ENCODE results near the gene TMEM219. TPM values are rescaled to one million over a fixed set of nuclear protein-coding genes. Genes with fewer than 3 reads are reported as not detected.

TMEM219 gene
- total and polyA plus RNA-seq, 2 donors (not counting 1 experiment from before 2014, with no cell fraction given), result 79.4 to 100 TPM

- H3K27me3 ChIP-seq (ENCODE audit: control insufficient read depth, insufficient read depth, low read length), result no peaks in the 10 kb centered on the region
- no peaks in the 10 kb centered on the region for H3K9me3 ChIP-seq (ENCODE audit: control insufficient read depth, insufficient read depth, low read depth, low read length)
- H3K4me3 ChIP-seq (replicated peaks in 1 of 4; ENCODE audit: control extremely low read depth in 1 of 4, insufficient read depth in 1 of 4, low read depth in 3 of 4, low read length in 4 of 4), result no peak overlapping the region
- no peak for TF ChIP-seq CTCF (conservative IDR thresholded peaks at IDR 0.05 in 1 of 2, IDR thresholded peaks at IDR 0.05 in 1 of 2; ENCODE audit: low read depth in 1 of 2, low read length in 2 of 2)
- TF ChIP-seq EZH2 (IDR thresholded peaks at IDR 0.05; ENCODE audit: low read length, missing control alignments), result no peak
- no peaks in the 10 kb centered on the region for H3K36me3 ChIP-seq (ENCODE audit: control insufficient read depth, insufficient read depth, low read length)
- no peaks in the 10 kb centered on the region for H4K20me1 ChIP-seq (ENCODE audit: control insufficient read depth, extremely low read depth, insufficient read depth, low read length)
- H2AFZ ChIP-seq (ENCODE audit: low read length), result no peak overlapping the region
- no peak overlapping the region for H3K9ac ChIP-seq (ENCODE audit: insufficient read depth, low read length)
- no peak for DNase-seq (ENCODE audit: low read depth in 2 of 2)
- no peak overlapping the region for H3K27ac ChIP-seq (ENCODE audit: insufficient read depth, low read length)
- H3K4me2 ChIP-seq (ENCODE audit: extremely low read depth, insufficient read depth, low read length), result no peak overlapping the region
- H3K4me1 ChIP-seq (ENCODE audit: control insufficient read depth, extremely low read depth, insufficient read depth, low read length), result peaks cover 7% of the 10 kb centered on the region
- H3K79me2 ChIP-seq (ENCODE audit: control insufficient read depth, insufficient read depth, low read length), result no peaks in the 10 kb centered on the region
Measured at GRCh38 chr16:29940656-29941055, 21.2 kb upstream of the TMEM219 start.

GRCh38 chr16:29943846-29944799 lies 17.8 kb upstream of the TMEM219 start:
- Histone ChIP-seq H3K79me2 (ENCODE audit: control insufficient read depth, insufficient read depth, low read length) (no peaks in the 10 kb centered on the region), H3K27ac (ENCODE audit: insufficient read depth, low read length) (peak overlapping the region; percentile 88), H3K4me2 (ENCODE audit: extremely low read depth, insufficient read depth, low read length) (peak overlapping the region; percentile 74), H2AFZ (ENCODE audit: low read length) (peak overlapping the region; percentile 56), H4K20me1 (ENCODE audit: control insufficient read depth, extremely low read depth, insufficient read depth, low read length) (no peaks in the 10 kb centered on the region), H3K27me3 (ENCODE audit: control insufficient read depth, insufficient read depth, low read length) (no peaks in the 10 kb centered on the region), H3K4me1 (ENCODE audit: control insufficient read depth, extremely low read depth, insufficient read depth, low read length) (peaks cover 7% of the 10 kb centered on the region), H3K36me3 (ENCODE audit: control insufficient read depth, insufficient read depth, low read length) (no peaks in the 10 kb centered on the region), H3K9ac (ENCODE audit: insufficient read depth, low read length) (peak overlapping the region; percentile 36), H3K4me3 (replicated peaks in 1 of 4; ENCODE audit: control extremely low read depth in 1 of 4, insufficient read depth in 1 of 4, low read depth in 3 of 4, low read length in 4 of 4) (peak overlapping the region in 1 of 4 experiments; percentile 31), H3K9me3 (ENCODE audit: control insufficient read depth, insufficient read depth, low read depth, low read length) (no peaks in the 10 kb centered on the region)
- TF ChIP-seq EZH2 (IDR thresholded peaks at IDR 0.05; ENCODE audit: low read length, missing control alignments) (no peak), CTCF (conservative IDR thresholded peaks at IDR 0.05 in 1 of 2, IDR thresholded peaks at IDR 0.05 in 1 of 2; ENCODE audit: low read depth in 1 of 2, low read length in 2 of 2) (peak; percentile 36)
- peak; percentile 98 to 99 for DNase-seq (ENCODE audit: low read depth in 2 of 2)

- Histone ChIP-seq H3K36me3 (ENCODE audit: control insufficient read depth, insufficient read depth, low read length) (no peaks in the 10 kb centered on the region), H3K27me3 (ENCODE audit: control insufficient read depth, insufficient read depth, low read length) (no peaks in the 10 kb centered on the region), H3K9me3 (ENCODE audit: control insufficient read depth, insufficient read depth, low read depth, low read length) (no peaks in the 10 kb centered on the region), H2AFZ (ENCODE audit: low read length) (no peak overlapping the region), H3K4me3 (replicated peaks in 1 of 4; ENCODE audit: control extremely low read depth in 1 of 4, insufficient read depth in 1 of 4, low read depth in 3 of 4, low read length in 4 of 4) (no peak overlapping the region), H3K9ac (ENCODE audit: insufficient read depth, low read length) (no peak overlapping the region), H4K20me1 (ENCODE audit: control insufficient read depth, extremely low read depth, insufficient read depth, low read length) (no peaks in the 10 kb centered on the region), H3K4me1 (ENCODE audit: control insufficient read depth, extremely low read depth, insufficient read depth, low read length) (peaks cover 7% of the 10 kb centered on the region), H3K79me2 (ENCODE audit: control insufficient read depth, insufficient read depth, low read length) (no peaks in the 10 kb centered on the region), H3K27ac (ENCODE audit: insufficient read depth, low read length) (no peak overlapping the region), H3K4me2 (ENCODE audit: extremely low read depth, insufficient read depth, low read length) (no peak overlapping the region)
- TF ChIP-seq EZH2 (IDR thresholded peaks at IDR 0.05; ENCODE audit: low read length, missing control alignments) (no peak), CTCF (conservative IDR thresholded peaks at IDR 0.05 in 1 of 2, IDR thresholded peaks at IDR 0.05 in 1 of 2; ENCODE audit: low read depth in 1 of 2, low read length in 2 of 2) (no peak)
- DNase-seq (ENCODE audit: low read depth in 2 of 2), result no peak
Measured at GRCh38 chr16:29947897-29948296, 14.0 kb upstream of the TMEM219 start.
